ENCODE measurements around the gene C19orf67.
"Not testable (repeated sequence)": the region's sequence is repeated elsewhere in the genome, so short reads cannot be mapped to it uniquely, and the experiment has no call there.

Gene C19orf67

DNA sequence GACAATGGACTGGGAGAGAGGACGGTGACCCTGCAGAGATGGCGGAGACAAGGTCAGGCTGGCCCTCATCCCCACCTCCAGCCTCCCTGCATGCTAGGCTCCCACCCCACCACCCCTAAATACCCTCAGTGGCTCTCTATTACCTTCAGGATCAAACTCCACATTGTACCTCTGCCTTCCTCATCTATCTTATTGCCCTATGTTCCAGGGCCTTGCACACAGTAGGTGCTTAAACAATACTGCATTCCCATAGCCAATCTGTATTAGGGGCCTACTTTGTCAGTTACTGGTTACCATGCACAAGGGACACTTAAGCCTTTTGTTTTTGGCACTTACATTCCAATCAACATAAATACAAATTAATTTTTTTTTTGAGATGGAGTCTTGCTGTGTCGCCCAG, 30.2 kb downstream of the C19orf67 start:
- DNase-seq = no peak

DNA sequence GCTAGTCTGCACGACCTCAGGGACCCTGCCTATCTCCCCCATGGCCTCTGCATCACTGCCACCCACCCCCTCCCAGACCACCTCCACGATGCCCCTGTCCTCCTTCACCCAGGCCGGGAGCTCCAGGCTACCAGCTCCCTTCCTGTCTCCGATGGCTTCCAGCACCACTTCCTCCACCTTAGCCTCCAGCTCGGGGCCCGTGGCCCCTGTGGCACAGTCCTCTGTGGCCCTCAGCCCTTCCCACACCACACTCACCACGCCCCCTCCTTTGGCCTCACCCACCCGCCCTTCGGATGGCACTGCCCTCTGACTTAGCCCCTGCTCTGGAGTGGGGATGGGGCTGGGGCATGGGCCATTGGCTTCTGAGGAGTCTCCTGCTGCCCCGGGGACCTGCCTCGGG, 30.9 kb downstream of the C19orf67 start:
- DNase-seq = no peak

DNA sequence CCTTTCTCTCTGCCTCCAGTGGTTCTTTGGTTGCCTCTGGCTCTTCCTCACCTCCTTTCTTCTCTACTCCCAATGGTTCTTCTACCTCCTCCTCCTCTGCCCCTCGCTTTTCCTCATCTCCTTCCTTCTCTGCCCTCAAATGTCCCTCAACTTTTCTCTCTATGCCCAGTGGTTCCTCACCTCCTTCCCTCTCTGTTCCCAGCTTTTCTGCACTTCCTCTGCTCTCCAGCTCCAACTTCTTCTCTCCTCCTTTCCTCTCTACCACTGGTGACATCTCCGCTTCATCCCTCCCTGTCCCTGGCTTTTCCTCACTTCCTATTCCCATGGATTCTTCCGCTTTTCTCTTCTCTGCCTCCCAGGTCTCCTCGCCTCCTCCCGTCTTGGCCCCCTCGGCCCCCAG, 31.5 kb downstream of the C19orf67 start:
- no peak for DNase-seq

DNA sequence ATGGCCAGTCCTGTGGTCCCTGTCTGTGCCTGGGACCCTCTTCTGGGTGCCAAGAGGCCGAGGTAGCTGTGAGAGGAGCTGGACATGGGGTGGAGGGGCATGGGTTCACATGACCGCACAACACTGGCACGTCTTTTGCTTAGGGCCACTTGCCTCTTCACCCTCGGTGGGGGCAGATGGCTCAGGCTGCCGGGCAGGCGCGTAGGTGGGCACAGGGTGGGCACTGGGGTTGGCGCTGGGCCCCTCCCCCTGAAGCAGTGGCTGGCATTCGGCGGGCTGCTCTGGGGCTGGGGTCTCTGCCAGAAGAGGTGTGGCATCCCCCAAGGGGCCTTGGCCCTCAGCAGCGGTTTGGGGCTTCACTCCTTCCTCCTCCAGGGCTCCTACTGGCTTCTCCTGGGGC, 32.1 kb downstream of the C19orf67 start:
- no peak for DNase-seq

DNA sequence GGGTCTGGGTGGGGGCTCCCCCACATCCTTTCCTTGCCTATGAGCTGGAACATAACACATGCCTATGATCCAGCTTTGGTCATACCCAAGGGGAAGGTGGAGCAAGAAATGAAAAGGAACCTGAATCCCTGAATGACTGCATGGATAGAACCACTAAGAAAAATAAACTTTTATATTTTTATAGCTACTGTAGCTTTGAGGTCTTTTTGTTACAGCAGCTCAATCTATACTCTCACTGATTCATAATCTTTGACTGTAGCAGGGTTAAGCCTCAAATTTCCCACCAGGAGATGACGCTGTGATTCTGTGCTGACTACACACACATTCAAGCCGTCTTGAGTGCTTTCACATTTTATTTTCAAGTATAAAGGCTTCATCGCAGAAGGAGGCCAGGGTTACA, 32.6 kb downstream of the C19orf67 start:
- DNase-seq = no peak

DNA sequence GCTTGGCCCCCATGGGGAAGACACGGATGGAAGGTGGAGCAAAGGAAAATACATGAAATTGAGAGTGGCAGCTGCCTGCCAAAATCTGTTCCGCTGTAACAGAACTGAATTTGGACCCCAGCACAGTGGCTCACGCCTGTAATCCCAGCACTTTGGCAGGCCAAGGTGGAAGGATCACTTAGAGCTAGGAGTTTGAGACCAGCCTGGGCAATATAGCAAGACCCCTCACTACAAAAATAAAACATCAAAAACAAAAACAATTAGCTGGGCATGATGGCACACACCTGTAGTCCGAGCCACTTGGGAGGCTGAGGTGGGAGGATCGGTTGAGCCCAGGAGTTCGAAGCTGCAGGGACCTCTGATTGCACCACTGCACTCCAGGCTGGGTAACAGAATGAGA, 33.1 kb downstream of the C19orf67 start:
- DNase-seq = no peak

DNA sequence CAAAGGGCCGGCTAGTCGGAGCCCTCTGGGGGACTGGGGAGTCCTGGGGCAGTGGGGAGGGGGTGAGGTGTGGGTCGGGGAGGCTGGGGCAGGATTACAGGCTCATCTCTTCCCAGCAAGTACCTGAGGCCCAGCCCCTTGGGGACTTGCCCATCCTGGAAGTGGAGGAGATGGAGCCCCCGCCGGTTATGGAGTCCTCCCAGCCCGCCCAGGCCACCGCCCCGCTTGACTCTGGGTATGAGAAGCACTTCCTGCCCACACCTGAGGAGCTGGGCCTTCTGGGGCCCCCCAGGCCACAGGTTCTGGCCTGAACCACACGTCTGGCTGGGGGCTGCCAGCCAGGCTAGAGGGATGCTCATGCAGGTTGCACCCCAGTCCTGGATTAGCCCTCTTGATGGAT, 33.6 kb downstream of the C19orf67 start:
- DNase-seq = no peak

DNA sequence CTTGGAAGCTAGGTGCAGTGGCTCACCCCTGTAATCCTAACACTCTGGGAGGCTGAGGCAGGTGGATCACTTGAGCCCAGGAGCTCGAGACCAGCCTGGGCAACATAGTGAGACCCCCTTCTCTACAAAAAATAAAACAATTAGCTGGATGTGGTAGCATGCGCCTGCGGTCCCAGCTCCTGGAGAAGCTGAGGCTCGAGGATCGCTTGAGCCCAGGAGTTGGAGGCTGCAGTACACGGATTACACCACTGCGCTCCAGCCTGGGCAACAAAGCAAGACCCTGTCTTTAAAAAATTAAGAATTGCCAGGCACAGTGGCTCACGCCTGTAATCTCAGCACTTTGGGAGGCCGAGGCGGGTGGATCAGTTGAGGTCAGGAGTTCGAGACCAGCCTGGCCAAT, 34.6 kb downstream of the C19orf67 start:
- not testable (repeated sequence) for DNase-seq

DNA sequence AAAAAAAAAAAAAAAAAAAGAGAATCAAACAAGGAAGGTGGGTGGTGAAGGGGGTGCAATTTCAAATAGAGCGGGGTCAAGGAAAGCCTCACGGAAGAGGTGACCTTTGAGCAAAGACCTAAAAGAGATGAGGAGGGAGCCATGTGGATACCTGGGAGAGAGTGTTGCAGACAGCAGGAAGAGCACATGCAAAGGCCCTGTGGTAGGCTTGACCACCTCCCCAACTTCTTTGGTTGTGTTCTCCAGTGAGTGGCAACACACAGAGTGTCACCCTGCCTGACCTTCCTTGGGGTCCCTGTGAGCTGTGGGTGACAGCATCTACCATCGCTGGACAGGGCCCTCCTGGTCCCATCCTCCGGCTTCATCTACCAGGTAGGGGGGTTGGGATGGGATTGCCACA, 35.1 kb downstream of the C19orf67 start:
- no peak for DNase-seq

DNA sequence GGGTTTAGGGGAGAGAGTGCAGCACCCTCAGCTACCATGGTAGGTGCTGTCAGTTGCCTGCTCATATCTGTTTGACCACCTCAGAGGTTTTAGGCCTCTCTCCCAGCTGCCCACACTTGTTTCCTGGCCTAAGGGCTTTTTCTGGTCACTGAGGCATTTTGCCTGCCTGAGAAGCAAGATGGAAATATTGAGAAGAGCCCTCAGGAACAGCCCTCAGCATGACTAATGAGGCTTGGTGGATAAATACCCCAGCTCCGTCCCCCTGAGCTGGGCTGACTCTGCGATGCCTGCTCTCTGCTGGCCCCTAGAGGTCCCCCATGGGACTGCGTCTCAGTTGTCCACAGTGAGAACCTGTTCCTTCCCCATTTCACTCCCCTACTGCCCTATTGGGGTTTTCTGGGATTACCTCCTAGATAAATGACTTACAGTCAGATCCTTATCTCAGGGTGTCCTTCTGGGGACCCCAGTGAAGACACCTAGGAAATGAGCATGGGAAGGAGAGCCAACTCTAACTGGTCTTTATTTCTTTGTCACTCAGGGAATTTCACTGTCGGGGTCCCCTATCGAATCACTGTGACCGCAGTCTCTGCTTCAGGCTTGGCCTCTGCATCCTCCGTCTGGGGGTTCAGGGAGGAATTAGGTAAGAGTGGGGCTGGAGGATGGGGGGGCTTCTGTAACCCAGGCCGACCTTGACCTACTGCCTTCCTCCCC, 37.0 kb downstream of the C19orf67 start:
- peak in 1 of 2 experiments; percentile 25 for DNase-seq

DNA sequence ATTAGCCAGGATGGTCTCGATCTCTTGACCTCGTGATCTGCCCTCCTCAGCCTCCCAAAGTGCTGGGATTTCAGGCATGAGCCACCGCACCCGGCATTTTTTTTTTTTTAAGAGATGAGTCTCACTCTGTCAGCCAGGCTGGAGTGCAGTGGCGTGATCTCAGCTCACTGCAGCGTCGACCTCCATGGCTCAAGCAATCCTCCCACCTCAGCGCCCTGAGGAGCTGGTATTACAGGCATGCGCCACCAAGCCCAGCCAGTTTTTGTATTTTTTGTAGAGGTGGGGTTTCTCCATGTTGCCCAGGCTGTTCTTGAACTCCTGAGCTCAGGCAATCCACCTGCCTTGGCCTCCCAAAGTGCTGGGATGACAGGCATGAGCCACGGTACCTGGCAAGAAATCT, 37.7 kb downstream of the C19orf67 start:
- not testable (repeated sequence) for DNase-seq

DNA sequence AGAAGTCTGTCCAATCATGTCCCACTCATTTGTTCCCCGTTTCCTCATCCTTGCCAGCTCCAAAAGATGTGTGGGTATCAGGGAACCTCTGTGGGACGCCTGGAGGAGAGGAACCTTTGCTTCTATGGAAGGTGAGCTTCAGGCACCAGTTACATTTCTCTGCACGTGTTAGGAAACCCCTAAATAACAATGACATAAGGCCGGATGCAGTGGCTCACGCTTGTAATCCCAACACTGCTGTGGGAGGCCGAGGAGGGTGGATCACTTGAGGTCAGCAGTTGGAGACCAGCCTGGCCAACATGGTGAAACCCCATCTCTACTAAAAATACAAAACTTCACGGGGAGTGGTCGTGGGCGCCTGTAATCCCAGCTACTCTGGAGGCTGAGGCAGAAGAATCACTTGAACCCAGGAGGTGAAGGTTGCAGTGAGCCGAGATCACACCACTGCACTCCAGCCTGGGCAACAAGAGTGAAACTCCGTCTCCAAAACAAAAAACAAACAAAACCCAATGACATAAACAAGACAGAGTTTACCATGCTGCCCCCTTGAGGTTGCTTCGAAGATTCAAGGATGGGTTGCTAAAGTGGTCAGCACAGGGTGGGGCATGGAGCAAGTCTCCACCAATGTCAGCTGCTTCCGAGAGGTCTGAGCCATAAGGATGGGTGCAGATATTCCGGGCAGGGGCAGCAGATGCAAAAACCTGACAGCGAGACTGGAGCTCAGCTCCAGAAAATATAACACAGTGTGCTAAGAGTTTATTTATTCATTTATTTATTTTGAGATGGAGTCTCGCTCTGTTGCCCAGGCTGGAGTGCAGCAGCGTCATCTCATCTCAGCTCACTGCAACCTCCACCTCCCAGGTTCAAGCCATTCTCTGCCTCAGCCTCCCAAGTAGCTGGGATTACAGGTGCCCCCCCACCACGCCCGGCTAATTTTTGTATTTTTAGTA, 42.6 kb downstream of the C19orf67 start:
- DNase-seq = peak; percentile 16 to 56

DNA sequence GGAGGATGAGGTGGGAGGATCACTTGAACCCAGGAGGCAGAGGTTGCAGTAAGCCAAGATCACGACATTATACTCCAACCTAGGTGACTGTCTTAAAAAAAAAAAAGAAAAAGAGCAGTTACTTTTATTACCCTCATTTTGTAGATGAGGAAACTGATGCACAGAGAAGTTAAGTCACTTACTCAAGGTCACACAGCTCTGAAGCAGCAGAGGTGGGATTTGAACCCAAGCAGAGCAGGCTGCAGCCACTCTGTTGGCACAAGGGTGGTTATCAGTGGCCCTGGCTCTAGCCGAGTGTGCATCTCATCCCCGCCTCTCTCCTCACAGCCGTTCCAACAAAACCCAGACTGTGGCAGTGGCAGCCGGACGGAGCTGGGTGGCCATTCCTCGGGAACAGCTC, 46.4 kb downstream of the C19orf67 start:
- DNase-seq = no peak

DNA sequence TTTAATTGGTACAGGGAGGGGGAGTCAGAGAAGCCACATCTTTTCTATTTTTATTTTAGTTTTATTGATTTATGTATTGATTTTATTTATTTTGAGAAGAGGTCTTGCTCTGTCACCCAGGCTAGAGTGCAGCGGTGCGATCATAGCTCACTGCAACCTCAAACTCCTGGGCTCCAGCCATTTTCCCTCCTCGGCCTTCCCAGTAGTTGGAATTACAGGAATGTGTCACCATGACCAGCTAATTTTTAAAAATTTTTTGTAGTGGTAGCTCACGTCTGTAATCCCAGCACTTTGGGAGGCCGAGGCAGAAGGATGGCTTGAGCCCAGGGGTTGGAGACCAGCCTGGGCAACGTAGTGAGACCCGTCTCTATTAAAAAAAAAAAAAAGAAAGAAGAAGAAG, 49.9 kb downstream of the C19orf67 start:
- DNase-seq = no peak

DNA sequence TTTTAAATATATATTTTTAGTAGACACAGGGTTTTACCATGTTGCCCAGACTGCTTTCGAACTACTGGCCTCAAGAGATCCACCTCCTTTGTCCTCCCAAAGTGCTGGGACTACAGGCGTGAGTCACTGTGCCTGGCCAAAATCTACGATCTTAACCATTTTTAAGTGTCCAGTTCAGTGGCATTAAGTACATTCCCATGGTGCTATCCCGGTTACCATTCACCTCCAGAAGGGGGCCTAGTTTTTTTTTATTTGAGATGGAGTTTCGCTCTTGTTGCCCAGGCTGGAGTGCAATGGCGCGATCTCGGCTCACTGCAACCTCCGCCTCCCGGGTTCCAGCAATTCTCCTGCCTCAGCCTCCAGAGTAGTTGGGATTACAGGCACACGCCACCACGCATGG, 50.4 kb downstream of the C19orf67 start:
- DNase-seq = not testable (repeated sequence)

DNA sequence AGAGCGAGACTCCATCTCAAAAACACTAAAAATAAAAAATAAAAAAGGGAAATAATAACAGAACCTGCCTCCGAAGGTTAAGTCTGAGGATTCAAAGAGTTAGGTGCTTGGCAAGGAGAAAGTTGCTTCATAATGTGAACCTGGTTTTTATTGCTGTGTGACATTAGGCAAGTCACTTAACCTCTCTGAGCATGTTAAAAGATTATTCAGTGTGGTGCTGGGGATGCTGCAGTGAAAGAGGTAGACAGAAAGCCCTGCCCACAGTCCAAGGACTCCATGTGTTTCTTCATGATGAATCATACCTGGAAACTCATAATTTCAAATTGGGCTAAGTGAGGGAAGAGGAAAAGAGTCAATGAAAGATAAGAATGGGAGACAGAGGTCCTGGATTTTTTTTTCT, 51.6 kb downstream of the C19orf67 start:
- no peak for DNase-seq

DNA sequence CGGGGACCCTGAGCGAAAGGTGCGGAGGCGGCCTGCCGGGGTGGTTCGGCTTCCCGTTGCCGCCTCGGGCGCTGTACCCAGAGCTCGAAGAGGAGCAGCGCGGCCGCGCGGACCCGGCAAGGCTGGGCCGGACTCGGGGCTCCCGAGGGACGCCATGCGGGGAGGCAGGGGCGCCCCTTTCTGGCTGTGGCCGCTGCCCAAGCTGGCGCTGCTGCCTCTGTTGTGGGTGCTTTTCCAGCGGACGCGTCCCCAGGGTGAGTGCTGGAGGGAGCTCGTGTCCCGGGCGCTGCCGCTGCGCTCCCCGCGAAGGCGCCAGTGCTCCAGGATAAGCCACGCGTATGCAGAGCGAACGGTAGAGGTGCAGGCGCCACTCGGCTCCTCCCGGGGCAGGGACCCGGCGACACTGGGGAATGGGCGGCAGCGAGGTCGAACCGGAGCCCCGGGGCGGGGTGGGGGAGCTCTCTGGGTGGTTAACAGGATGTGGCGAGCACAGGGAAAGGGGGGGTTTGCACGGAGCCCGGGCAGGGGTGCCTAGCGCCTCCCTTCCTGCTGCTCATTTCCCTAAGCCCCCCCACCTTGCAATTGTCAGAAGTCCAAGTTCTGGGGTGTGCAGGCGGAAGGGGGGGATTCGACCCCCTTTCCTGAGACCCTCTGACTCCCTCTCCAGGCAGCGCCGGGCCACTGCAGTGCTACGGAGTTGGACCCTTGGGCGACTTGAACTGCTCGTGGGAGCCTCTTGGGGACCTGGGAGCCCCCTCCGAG, 53.7 kb downstream of the C19orf67 start, which contains the start of gene IL27RA:
IL27RA (plus strand) TSS at position 44 of the 762 bp plus-strand sequence; CDS start at position 155, 111 bp downstream.
- DNase-seq = peak; percentile 24 to 56
